Measurements from ENCODE around the gene TCTN3. TPM values are rescaled to one million over a fixed set of nuclear protein-coding genes. Genes with fewer than 3 reads are reported as not detected.

TCTN3 gene
- total RNA-seq, 4 donors from 2014 or later = 6.3 to 8.6 (median 6.8) TPM

DNA sequence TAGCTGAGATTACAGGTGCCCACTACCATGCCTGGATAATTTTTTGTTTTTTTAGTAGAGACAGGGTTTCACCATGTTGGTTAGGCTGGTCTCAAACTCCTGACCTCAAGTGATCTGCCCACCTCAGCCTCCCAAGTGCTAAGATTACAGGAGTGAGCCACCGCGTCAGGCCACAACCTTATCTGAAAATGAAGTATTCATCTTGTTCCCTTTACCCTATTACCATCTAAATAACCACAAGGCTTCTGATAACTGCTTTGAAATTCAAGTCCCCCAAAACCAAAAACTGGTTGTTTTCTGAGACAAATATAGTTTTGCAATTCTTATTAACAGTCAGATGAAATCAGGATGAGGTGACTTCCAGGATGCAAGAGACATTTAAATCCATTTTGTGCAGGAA lies 2.4 kb downstream of the TCTN3 start:
- Histone ChIP-seq H3K4me3 (no peak overlapping the region), H3K4me1 (peaks cover 4 to 13% of the 10 kb centered on the region in 2 donors), H3K27ac (no peak overlapping the region), H3K36me3 (peaks cover 0 to 48% of the 10 kb centered on the region in 2 donors), H3K9me3 (no peaks in the 10 kb centered on the region), H3K27me3 (no peaks in the 10 kb centered on the region)
- ATAC-seq (no peak), DNase-seq (no peak)
- in situ Hi-C loops (cut with MboI; ENCODE audit: low sequenced_read_pairs in 4 of 4) (loop anchor here in 2 of 4 donors (10.0 to 25.0 kb wide), 2 partner anchors 154 to 346 kb away; partner anchors contain the start of gene CCNJ (in 2 of the 2)), intact Hi-C loops (cut with DNase I; ENCODE audit: low total_unique reads) (loop anchor here (5.0 kb wide), 2 partner anchors 34 to 216 kb away; partner anchors contain the start of genes ALDH18A1 and CC2D2B)
- TF ChIP-seq POLR2A (IDR thresholded peaks at IDR 0.05) = no peak
- TF ChIP-seq, protein P1, sequence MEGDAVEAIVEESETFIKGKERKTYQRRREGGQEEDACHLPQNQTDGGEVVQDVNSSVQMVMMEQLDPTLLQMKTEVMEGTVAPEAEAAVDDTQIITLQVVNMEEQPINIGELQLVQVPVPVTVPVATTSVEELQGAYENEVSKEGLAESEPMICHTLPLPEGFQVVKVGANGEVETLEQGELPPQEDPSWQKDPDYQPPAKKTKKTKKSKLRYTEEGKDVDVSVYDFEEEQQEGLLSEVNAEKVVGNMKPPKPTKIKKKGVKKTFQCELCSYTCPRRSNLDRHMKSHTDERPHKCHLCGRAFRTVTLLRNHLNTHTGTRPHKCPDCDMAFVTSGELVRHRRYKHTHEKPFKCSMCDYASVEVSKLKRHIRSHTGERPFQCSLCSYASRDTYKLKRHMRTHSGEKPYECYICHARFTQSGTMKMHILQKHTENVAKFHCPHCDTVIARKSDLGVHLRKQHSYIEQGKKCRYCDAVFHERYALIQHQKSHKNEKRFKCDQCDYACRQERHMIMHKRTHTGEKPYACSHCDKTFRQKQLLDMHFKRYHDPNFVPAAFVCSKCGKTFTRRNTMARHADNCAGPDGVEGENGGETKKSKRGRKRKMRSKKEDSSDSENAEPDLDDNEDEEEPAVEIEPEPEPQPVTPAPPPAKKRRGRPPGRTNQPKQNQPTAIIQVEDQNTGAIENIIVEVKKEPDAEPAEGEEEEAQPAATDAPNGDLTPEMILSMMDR (IDR thresholded peaks at IDR 0.05 in 4 of 5, conservative IDR thresholded peaks at IDR 0.05 in 1 of 5) = no peak

DNA sequence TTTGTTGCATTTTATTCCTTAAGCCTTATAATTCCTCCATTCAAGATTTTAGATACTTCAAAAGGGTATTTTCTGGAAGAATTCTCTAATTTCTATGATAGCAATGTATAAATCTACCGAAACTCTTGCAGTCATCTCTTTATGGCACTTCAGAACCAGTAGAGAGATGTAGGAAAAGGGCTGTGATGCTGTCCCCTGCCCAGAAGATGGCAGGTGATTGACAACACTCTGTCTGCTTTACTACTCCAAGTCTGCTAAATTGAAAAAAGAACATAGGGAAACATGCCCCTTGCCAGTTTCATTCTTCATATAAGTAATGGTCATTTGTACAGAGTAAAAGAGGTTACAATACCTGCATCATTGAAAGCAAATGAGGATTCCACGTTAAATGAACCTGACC lies 5.1 kb downstream of the TCTN3 start:
- peaks cover 4 to 13% of the 10 kb centered on the region in 2 donors for H3K4me1 ChIP-seq
- TF ChIP-seq POLR2A (IDR thresholded peaks at IDR 0.05) = no peak
- TF ChIP-seq, protein P1 (IDR thresholded peaks at IDR 0.05 in 4 of 5, conservative IDR thresholded peaks at IDR 0.05 in 1 of 5) = no peak
- no peaks in the 10 kb centered on the region for H3K27me3 ChIP-seq
- intact Hi-C loops (cut with DNase I; ENCODE audit: low total_unique reads) = no loop called here
- ATAC-seq (no peak), DNase-seq (no peak)
- H3K9me3 ChIP-seq = no peaks in the 10 kb centered on the region
- H3K27ac ChIP-seq = no peak overlapping the region
- H3K4me3 ChIP-seq = no peak overlapping the region
- in situ Hi-C loops (cut with MboI; ENCODE audit: low sequenced_read_pairs in 4 of 4) = loop anchor here in 2 of 4 donors (25.0 kb wide), 1 partner anchor 349 kb away; the partner anchor contains the start of gene CCNJ (in 2 of the 2)
- H3K36me3 ChIP-seq = peaks cover 0 to 73% of the 10 kb centered on the region in 2 donors

DNA sequence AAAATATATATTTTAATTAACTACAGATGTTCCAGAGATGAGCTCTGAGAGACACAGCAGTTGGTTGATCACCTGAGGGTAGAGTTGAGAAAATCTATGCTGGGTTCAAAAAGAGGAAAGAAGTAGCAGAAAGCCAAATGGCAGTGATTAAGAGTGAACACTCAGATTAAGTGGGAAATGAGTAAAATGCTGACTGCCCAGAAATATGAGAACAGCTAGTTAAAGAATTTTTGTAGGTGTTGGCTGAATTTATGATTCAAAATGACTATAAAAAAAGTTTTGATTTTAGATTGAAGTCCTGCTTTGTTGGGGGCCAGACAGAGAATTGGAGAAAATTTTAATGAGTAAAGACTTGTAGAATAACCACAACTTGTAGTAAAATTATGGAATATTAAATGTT lies 9.8 kb downstream of the TCTN3 start:
- TF ChIP-seq, protein P1 (IDR thresholded peaks at IDR 0.05 in 4 of 5, conservative IDR thresholded peaks at IDR 0.05 in 1 of 5) = no peak
- TF ChIP-seq POLR2A (IDR thresholded peaks at IDR 0.05) = no peak
- Histone ChIP-seq H3K4me3 (no peak overlapping the region), H3K36me3 (peaks cover 0 to 88% of the 10 kb centered on the region in 2 donors), H3K9me3 (no peaks in the 10 kb centered on the region), H3K27ac (no peak overlapping the region), H3K4me1 (no peaks in the 10 kb centered on the region), H3K27me3 (no peaks in the 10 kb centered on the region)
- in situ Hi-C loops (cut with MboI; ENCODE audit: low sequenced_read_pairs in 4 of 4) (loop anchor here in 2 of 4 donors (25.0 kb wide), 1 partner anchor 353 kb away; the partner anchor contains the start of gene CCNJ (in 2 of the 2)), intact Hi-C loops (cut with DNase I; ENCODE audit: low total_unique reads) (no loop called here)
- no peak for DNase-seq
- ATAC-seq = no peak

DNA sequence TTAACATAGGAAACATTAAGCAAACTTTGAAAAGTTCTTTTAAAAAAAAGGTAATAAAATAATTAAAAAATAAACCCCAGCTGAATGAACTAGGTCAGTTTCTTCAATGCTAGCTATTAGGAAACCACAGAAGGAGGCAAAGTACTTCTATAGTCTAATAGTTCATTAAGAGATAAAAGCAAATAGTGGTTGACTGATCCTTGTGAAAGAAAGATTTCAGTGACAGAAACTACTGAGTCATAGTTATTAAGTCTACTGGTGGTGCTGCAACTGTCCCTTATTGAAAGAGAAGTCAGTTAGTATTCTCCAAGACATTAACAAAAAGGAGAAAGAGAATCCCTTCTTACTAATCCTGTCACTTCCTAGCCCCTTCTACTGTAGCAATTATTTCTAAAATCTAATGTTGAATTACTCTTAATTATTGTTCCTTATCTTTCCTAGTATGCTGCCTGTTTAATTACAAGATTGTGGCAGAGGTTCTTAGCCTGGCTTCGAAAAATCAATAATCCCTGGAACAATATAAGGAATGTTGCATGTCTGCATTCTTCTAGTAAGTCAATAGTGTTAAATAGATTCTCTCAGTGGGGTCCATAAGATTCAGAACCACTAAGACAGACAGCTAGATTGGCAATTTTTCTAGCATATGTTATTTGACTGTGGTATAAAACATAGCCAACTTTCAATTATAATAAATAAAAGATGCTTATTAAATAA lies 18.2 kb downstream of the TCTN3 start:
- no peak for DNase-seq
- Histone ChIP-seq H3K27ac (no peak overlapping the region), H3K27me3 (no peaks in the 10 kb centered on the region), H3K4me3 (no peak overlapping the region), H3K9me3 (no peaks in the 10 kb centered on the region), H3K36me3 (peaks cover 0 to 37% of the 10 kb centered on the region in 2 donors), H3K4me1 (no peaks in the 10 kb centered on the region)
- intact Hi-C loops (cut with DNase I; ENCODE audit: low total_unique reads) (no loop called here), in situ Hi-C loops (cut with MboI; ENCODE audit: low sequenced_read_pairs in 4 of 4) (loop anchor here in 2 of 4 donors (25.0 kb wide), 1 partner anchor 362 kb away; the partner anchor contains the start of gene CCNJ (in 2 of the 2))
- ATAC-seq = no peak
- TF ChIP-seq, protein P1 (IDR thresholded peaks at IDR 0.05 in 4 of 5, conservative IDR thresholded peaks at IDR 0.05 in 1 of 5) = no peak
- TF ChIP-seq POLR2A (IDR thresholded peaks at IDR 0.05) = no peak

Data from gastrocnemius medialis (tissue), 4 donors.